Amniotic epithelial cell (primary cell): ENCODE data around the gene NOL4L.
"Not testable (repeated sequence)": the region's sequence is repeated elsewhere in the genome, so short reads cannot be mapped to it uniquely, and the experiment has no call there.

ENCODE experiments used
- DNase-seq: peaks from one replicate; pipeline ENCODE4 v3.0.0-alpha.2; 2010; ENCODE audit warnings: low read depth

Gene NOL4L

GRCh38 chr20:32507998-32508774, 76.9 kb downstream of the NOL4L start:
- no peak for DNase-seq

DNA sequence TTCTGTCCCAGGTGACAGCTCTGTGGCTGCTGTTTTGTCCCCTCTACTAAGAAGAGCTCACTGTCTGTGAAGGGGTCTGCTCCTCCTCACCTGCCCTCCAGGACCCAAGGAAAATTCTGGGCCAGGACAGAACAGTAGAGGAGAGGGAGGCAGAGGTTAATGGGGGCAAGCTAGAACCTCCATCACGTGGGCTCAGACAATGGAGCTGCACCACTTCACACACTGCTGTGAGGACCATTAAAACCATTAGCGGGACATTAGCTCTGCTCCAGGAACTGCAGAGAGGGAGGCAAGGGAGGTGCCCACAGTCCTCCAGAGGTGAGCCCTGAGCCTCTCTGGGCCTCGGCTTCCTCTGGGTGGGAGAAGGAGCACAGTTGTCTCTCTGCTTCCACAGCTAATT, 78.4 kb downstream of the NOL4L start:
- no peak for DNase-seq

DNA sequence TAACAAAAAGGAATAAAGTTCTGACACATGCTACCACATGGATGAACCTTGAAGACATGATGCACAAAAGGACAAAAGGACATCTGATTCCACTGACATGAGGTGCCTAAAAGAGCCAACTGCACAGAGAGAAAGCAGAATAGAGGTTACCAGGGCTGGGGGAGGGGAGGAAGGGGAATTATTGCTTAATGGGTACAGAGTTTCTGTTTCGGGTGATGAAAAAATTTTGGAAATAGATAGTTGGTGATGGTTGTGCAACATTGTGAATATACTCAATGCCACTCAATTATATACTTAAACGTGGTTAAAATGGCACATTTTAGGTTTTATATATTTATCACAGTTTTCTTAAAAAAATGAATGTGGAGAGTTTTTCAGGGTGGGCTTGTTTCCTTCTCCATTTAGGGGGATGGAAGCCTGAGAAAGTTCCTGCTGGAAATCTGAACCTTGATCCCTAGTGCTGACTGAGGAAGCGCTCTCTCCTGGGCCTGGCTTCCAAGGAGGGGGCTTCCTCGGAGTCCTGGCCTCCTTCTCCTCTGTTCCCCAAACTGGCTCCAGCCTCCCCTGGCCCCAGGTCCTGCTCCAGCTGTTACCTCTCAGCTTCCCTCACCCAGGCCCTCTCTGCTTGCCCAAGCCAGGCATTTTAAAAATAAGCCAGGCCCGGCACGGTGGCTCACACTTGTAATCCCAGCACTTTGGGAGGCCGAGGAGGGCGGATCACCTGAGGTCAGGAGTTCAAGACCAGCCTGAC, 79.2 kb downstream of the NOL4L start:
- DNase-seq = no peak

- DNase-seq = no peak
These were observed 83.4 kb downstream of the NOL4L start for GRCh38 chr20:32501709-32502108.

GRCh38 chr20:32497589-32498224, 87.4 kb downstream of the NOL4L start:
- DNase-seq = no peak

GRCh38 chr20:32496811-32497533, 88.2 kb downstream of the NOL4L start:
- DNase-seq = no peak

- no peak for DNase-seq
These were observed 89.2 kb downstream of the NOL4L start for GRCh38 chr20:32495949-32496348.

DNA sequence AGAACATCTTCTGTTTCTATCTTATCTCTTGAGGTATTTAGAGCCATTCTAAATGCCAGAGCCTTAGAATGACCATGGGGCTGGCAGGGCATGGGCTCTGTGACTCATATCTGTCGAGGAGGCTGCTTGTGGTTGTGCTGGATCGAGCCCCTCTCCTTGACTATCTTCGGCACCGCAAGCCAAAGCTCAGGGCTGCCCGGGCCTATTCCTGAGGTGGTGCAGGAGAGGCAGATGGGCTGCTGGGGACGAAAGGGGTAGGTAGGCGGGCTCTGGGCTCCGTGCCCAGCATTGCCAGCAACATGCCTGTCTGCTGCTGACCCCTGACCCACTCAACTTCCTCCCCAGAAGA, 89.9 kb downstream of the NOL4L start:
- DNase-seq = peak; percentile 79

DNA sequence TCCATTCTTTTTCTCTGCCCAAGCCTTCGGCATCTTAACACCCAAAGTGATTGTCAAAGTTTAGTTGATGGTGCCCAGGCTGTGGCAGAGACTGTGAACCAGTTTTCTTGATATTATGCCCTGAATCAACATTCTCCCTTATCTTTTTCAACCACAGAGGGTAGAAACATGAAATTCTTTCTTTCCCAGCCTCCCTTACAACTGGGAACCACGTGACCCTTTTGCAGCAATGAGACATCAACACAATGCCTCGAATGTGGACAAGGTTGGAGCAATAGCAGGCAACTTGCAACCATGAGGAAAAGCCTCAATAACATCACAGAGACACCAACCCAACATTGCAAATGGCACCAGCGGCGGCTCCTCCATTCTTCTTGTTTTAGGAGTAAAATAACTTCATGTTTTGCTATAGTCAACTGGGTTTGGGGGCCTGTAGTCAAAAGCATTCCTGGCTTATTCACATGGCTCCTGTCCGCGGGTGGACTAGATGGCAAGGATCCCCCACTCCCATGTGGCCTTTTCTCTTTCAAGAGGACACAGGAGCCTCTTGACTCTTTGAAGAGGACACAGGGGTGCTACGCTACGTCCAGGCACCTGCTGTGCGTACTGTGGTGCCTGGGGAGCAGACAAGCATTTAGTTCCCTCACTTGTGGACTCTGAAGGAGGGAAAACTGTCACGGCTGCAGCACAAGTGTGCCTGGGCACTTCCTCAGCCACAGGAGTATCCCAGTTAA, 90.5 kb downstream of the NOL4L start:
- DNase-seq = peak; percentile 94

GRCh38 chr20:32493356-32493755, 91.8 kb downstream of the NOL4L start:
- no peak for DNase-seq

GRCh38 chr20:32491764-32492151, 93.4 kb downstream of the NOL4L start:
- DNase-seq = not testable (repeated sequence)

DNA sequence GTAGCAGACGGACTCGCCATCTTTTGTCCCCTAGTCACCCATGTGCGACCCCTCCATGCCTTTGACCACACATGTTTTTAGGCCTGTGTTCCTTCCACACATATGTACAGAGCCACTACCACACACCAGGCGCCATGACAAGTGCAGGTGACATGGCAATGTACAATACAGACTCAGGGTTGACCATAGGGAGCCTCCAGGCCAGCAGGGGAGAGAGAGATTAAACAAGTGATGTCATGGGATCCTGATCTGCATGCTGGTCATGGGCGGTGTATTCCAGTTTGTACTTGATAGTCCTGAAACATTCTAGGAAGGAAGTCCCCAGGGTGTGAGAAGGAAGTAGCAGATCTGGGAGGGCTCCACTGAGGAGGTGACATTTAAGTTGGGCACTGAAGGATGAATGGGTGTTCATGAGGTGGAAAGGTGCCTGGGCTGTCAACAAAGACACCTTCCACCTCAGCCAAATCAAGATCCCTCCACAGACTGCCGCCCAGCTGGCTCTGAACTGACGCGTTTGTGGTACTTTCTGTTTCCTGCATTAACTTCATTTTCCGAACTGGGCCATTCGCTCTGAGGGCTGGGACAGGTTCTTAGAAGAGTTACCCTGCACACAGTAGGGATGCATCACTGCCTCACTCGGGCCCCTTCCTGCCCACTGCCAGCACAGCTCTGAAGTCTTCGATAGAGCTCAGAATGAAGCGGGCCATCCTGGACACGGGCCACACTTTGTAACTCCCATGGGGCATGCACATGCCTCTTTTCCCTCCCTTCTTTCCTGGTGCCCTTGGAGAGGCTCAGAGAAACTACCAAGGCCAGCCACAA, 94.0 kb downstream of the NOL4L start:
- no peak for DNase-seq

- DNase-seq = no peak
These were observed 96.9 kb downstream of the NOL4L start for GRCh38 chr20:32488066-32488838.

DNA sequence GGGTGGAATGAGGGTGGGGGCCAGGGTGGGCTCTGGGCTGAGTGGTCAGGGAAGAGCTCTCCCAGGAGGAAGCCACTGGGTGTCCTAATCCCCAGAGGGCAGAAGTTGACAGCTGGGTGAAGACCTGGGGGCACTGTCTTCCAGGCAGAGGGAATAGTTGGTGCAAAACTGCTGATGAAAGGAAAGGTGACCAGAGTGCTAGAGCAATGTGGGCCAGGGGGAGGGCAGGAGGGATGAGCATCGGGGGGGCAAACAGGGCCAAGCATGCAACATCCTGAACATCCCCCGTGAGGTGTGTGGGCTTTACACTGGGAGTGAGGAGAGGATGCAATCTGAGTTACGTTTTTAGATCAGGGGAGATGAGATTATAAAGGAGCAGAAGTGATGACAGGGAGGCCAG, 97.8 kb downstream of the NOL4L start:
- no peak for DNase-seq

DNA sequence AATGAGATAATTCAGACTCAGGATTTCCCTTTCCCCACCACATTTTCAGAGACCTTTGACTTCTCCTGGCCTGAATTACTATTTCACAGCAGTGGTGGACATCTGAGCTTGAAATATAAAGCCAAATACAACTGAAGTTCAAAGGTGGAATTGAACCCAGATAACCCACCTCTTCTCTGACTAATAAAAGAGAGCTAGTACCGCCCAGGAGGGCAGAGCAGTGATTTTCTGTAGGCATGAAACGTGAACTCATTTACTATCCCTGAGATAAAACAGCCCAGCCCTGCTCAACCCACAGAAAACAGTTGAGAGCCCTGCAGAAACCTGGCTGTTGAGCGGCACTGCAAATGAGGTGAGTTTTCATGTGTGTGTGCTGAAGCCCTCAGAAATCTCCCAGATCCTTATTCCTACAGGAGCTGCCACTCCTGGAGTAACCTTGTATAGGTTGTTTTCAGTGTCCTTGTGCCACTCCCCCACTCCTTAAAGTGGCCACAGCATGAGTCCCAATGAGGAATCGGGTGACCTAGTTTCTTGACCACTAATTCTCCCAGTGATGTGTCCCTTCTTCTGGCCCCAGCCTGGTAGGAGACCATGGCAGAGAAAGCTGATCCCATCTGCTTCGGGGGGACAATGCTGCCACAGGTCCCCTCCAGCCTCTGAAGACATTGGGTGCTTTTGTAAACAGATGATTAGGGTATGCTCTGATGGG, 99.2 kb downstream of the NOL4L start:
- no peak for DNase-seq

DNA sequence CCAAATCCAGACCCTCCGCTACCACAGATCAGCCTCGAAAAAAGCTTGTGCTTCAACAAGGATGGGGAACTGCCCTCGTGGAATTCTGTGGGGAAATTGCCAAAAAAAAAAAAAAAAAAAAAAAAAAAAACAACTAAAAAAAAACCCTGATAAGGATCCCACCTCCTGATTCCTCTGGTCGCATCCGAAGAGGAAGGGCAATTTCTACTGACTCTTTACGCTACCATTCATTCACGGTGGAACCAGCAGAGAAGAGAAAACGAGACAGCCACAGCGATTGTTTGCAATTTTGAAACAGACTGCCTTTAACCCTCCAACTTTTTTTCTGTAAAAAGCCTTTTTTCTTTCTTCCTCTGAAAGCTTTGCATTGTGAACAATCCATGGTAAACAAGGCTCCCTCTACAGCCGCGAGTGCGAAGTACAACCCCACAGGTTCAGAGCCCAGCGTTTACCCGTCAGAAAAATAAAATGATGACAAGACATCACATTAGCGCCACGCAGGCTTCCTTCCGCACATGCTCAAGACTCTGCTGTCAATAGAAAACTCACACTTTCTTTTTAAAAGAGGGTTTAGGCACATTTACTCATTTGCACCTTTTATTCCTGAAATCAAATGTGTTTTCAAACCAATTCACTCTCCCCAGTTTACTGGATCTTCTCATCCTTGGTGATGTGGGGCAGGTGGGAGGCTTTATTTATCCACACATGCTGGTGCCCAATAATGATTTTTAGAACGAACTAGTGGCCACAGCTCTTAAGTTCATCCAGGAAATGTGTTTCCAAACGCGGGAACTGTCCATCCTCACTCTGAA, 100.0 kb downstream of the NOL4L start:
- peak; percentile 82 for DNase-seq

GRCh38 chr20:32484225-32484957, 100.7 kb downstream of the NOL4L start:
- no peak for DNase-seq
